Hepatocyte (in vitro differentiated cells): ENCODE measurements around the gene ENO2. TPM values are rescaled to one million over a fixed set of nuclear protein-coding genes. Genes with fewer than 3 reads are reported as not detected.

Source experiments
- DNase-seq: peaks from one replicate; pipeline ENCODE4 v3.0.0-alpha.2; 2016; ENCODE audit warnings: low spot score
- H2AFZ ChIP-seq: fragments of 200-600 bp; sonication (generic); 2 replicates; pipeline ENCODE4 v1.6.0; 2016; ENCODE audit warnings: antibody characterized with exemption, mild to moderate bottlenecking
- H3K27ac ChIP-seq: fragments of 200-600 bp; sonication (generic); 2 replicates; pipeline ENCODE4 v1.5.1; 2016; ENCODE audit warnings: mild to moderate bottlenecking
- H3K27me3 ChIP-seq: fragments of 200-600 bp; sonication (generic); 2 replicates; pipeline ENCODE4 v1.6.1; 2016
- H3K36me3 ChIP-seq: fragments of 200-600 bp; sonication (generic); replicated peaks from 2 replicates; pipeline ENCODE4 v1.5.1; 2016; ENCODE audit warnings: low read depth; ENCODE audit not compliant: insufficient read depth
- H3K4me1 ChIP-seq: fragments of 200-600 bp; sonication (generic); 2 replicates; pipeline ENCODE4 v1.5.1; 2016; ENCODE audit warnings: mild to moderate bottlenecking, moderate library complexity; ENCODE audit not compliant: insufficient read depth
- H3K4me2 ChIP-seq: fragments of 200-600 bp; sonication (generic); 2 replicates; pipeline ENCODE4 v1.6.0; 2016
- H3K4me3 ChIP-seq: fragments of 200-600 bp; sonication (generic); 2 replicates; pipeline ENCODE4 v1.5.1; 2016; ENCODE audit warnings: mild to moderate bottlenecking
- H3K79me2 ChIP-seq: fragments of 200-600 bp; sonication (generic); 2 replicates; pipeline ENCODE4 v1.6.0; 2017; ENCODE audit warnings: mild to moderate bottlenecking
- H3K9me2 ChIP-seq: fragments of 200-600 bp; sonication (generic); replicated peaks from 2 replicates; pipeline ENCODE4 v1.6.0; 2017; ENCODE audit warnings: mild to moderate bottlenecking; ENCODE audit not compliant: insufficient read depth
- H3K9me3 ChIP-seq: fragments of 200-600 bp; sonication (generic); 2 replicates; pipeline ENCODE4 v1.5.1; 2016; ENCODE audit warnings: low read depth, mild to moderate bottlenecking
- H4K20me1 ChIP-seq: fragments of 200-600 bp; sonication (generic); 2 replicates; pipeline ENCODE4 v1.6.0; 2016; ENCODE audit warnings: mild to moderate bottlenecking; ENCODE audit not compliant: insufficient read depth, poor library complexity, severe bottlenecking
- CTCF ChIP-seq: fragments of 200-600 bp; sonication (generic); IDR thresholded peaks from 2 replicates; pipeline ENCODE4 v1.5.1; 2016; ENCODE audit warnings: antibody characterized with exemption, mild to moderate bottlenecking; ENCODE audit not compliant: poor library complexity
- EZH2 ChIP-seq: fragments of 200-600 bp; sonication (generic); IDR thresholded peaks from 2 replicates; pipeline ENCODE4 v1.6.1; 2016; ENCODE audit warnings: antibody characterized with exemption, mild to moderate bottlenecking, borderline replicate concordance
- EZH2phosphoT487 ChIP-seq: fragments of 200-600 bp; sonication (generic); IDR thresholded peaks from one replicate; pipeline ENCODE4 v1.6.1; 2018; ENCODE audit warnings: antibody characterized with exemption, mild to moderate bottlenecking, low read depth, moderate library complexity; ENCODE audit not compliant: unreplicated experiment, severe bottlenecking
- WGBS: methylation state at CpG from one replicate; pipeline ENCODE4 v1.1.6; 2016; ENCODE audit warnings: low lambda C conversion rate; ENCODE audit errors: missing lambda C conversion rate; 5-methylcytosine and 5-hydroxymethylcytosine counted together
- polyA plus RNA-seq: library from polyadenylated mRNA; unstranded; fragments of >200 nt; fragmentation: Nextera tagmentation; extraction: Ambion mirVana; gene quantifications from 2 replicates; pipeline ENCODE4 v1.2.1, GENCODE V29; 2016
- total RNA-seq: library from RNA; depleted of rRNA; stranded (reverse); fragments of >200 nt; gene quantifications from 2 replicates; pipeline ENCODE4 v1.2.3, GENCODE V29; 2014

Gene ENO2
- total and polyA plus RNA-seq, 2 experiments from 2014 or later, result 11.8 to 14.2 TPM

DNA sequence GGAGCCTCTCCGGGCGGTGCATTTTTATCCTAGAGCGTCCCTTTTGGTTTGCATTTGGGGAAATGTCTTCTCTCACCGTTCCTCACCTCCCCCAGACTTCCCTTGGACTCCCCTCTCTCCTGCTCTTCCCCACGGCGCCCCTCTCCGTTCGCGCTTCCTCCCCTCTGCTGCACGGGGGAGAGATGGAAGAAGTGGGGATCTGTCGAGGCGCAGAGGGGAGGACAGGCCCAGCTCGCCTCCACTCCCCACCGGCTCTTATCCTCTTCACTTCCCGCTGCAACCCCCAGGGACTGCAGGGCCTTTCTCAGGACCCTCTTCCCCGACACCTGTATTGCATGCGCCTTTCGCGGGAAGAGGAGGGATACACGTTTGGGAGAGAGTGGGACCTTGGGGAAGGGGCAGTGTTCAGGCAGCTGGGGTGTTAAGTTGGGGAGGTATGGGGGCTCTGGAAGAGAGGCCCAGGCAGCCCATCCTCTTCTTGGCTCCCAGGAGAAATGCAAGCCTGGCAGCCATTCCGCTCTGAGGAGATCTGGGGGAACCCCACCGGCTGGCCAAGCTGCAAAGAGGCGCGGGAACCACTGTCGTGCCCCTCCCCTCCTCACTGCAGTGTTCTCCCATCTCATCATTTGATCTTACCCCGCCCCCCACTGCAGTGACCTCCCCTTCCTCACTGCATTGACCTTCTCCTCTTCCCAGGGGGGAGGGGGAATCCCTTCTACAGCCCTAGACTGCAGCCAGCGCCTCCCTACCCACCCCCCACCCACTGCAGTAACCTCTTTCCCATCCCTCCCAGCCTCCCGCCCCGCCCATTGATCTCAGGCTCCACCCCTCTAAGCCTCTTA lies 788 bp downstream of the ENO2 start:
- H3K79me2 ChIP-seq, result no peaks in the 10 kb centered on the region
- H3K4me3 ChIP-seq, result peak overlapping the region; percentile 52
- H3K4me2 ChIP-seq, result peak overlapping the region; percentile 99
- H3K36me3 ChIP-seq, result no peaks in the 10 kb centered on the region
- no peaks in the 10 kb centered on the region for H3K9me3 ChIP-seq
- H3K27me3 ChIP-seq, result peaks cover 16% of the 10 kb centered on the region
- 14% methylated on average over 26 of the region's 29 CpGs for WGBS
- DNase-seq, result no peak
- no peak overlapping the region for H3K27ac ChIP-seq
- no peaks in the 10 kb centered on the region for H4K20me1 ChIP-seq
- TF ChIP-seq EZH2phosphoT487, result no peak
- TF ChIP-seq EZH2, result no peak
- no peak for TF ChIP-seq CTCF
- peak overlapping the region; percentile 96 for H2AFZ ChIP-seq
- no peaks in the 10 kb centered on the region for H3K9me2 ChIP-seq
- peaks cover 11% of the 10 kb centered on the region for H3K4me1 ChIP-seq

- no peaks in the 10 kb centered on the region for H3K36me3 ChIP-seq
- no peaks in the 10 kb centered on the region for H3K79me2 ChIP-seq
- no peak overlapping the region for H2AFZ ChIP-seq
- TF ChIP-seq EZH2phosphoT487, result no peak
- TF ChIP-seq EZH2, result no peak
- 83% methylated on average over 14 of the region's 14 CpGs for WGBS
- peaks cover 16% of the 10 kb centered on the region for H3K27me3 ChIP-seq
- no peak overlapping the region for H3K4me3 ChIP-seq
- no peaks in the 10 kb centered on the region for H4K20me1 ChIP-seq
- H3K4me1 ChIP-seq, result peaks cover 11% of the 10 kb centered on the region
- no peak for DNase-seq
- H3K9me3 ChIP-seq, result no peaks in the 10 kb centered on the region
- no peaks in the 10 kb centered on the region for H3K9me2 ChIP-seq
- no peak overlapping the region for H3K27ac ChIP-seq
- no peak overlapping the region for H3K4me2 ChIP-seq
These were observed 1.5 kb downstream of the ENO2 start for GRCh38 chr12:6915789-6916285.

GRCh38 chr12:6916426-6917200 lies 2.2 kb downstream of the ENO2 start:
- no peaks in the 10 kb centered on the region for H3K36me3 ChIP-seq
- H3K27ac ChIP-seq, result no peak overlapping the region
- no peak overlapping the region for H3K4me2 ChIP-seq
- peaks cover 16% of the 10 kb centered on the region for H3K27me3 ChIP-seq
- no peaks in the 10 kb centered on the region for H3K9me2 ChIP-seq
- no peaks in the 10 kb centered on the region for H3K79me2 ChIP-seq
- no peak for DNase-seq
- H2AFZ ChIP-seq, result no peak overlapping the region
- peaks cover 11% of the 10 kb centered on the region for H3K4me1 ChIP-seq
- TF ChIP-seq EZH2, result no peak
- no peak for TF ChIP-seq CTCF
- TF ChIP-seq EZH2phosphoT487, result no peak
- no peak overlapping the region for H3K4me3 ChIP-seq
- no peaks in the 10 kb centered on the region for H3K9me3 ChIP-seq
- WGBS, result 86% methylated on average over 11 of the region's 11 CpGs
- no peaks in the 10 kb centered on the region for H4K20me1 ChIP-seq
